CD4-positive, alpha-beta T cell (primary cell): ENCODE data around the gene SAMD8. TPM values are rescaled to one million over a fixed set of nuclear protein-coding genes. Genes with fewer than 3 reads are reported as not detected.

Source experiments
- ATAC-seq: fragments of 200-7000 bp; cut with Tn5 transposase; one replicate; pipeline ENCODE4 v1.10.0; 2022; ENCODE audit warnings: mild to moderate bottlenecking; ENCODE audit not compliant: poor library complexity
- CTCF ChIA-PET: fragments of 350-600 bp; sonication (Branson Sonifier 250); formaldehyde crosslinking; loops from one replicate; lab custom pipeline; 2021; ENCODE audit warnings: antibody characterized with exemption, inconsistent platforms; lab: Charles Lee
- POLR2A ChIA-PET: fragments of 350-600 bp; sonication (Branson Sonifier 250); formaldehyde crosslinking; loops from one replicate; lab custom pipeline; 2021; ENCODE audit warnings: antibody characterized with exemption, inconsistent platforms; lab: Charles Lee
- DNase-seq, 14 experiments: peaks; one replicate each; pipeline ENCODE4 v3.0.0-alpha.2; 2013 to 2020; ENCODE audit warnings: mixed read lengths in 2 of 14
- H3K27ac ChIP-seq, 2 donors: one replicate each; pipeline versions ENCODE4 v1.5.1 to v1.7.0; 2013; ENCODE audit warnings: low read length in 2 of 2, low read depth in 1 of 2, mild to moderate bottlenecking in 1 of 2
- H3K27me3 ChIP-seq, 2 experiments: 1 replicate in 1 of 2; 2 replicates in 1 of 2; pipeline versions ENCODE4 v1.6.1 to v1.7.0; 2013; ENCODE audit warnings: low read length in 2 of 2, control low read depth in 1 of 2, mild to moderate bottlenecking in 1 of 2, moderate library complexity in 1 of 2; ENCODE audit not compliant: insufficient read depth in 2 of 2, control insufficient read depth in 1 of 2
- H3K36me3 ChIP-seq: one replicate; pipeline ENCODE4 v1.6.1; 2013; ENCODE audit warnings: low read length, control low read depth; ENCODE audit not compliant: insufficient read depth
- H3K4me1 ChIP-seq: one replicate; pipeline ENCODE4 v1.6.1; 2013; ENCODE audit warnings: low read length, control low read depth; ENCODE audit not compliant: insufficient read depth
- H3K4me3 ChIP-seq: one replicate; pipeline ENCODE4 v1.5.1; 2013; ENCODE audit warnings: mild to moderate bottlenecking, low read length, moderate library complexity
- H3K9me3 ChIP-seq, 2 experiments: 1 replicate in 1 of 2; 2 replicates in 1 of 2; pipeline versions ENCODE4 v1.6.1 to v1.7.0; 2013; ENCODE audit warnings: low read length in 2 of 2, mild to moderate bottlenecking in 2 of 2, control low read depth in 1 of 2, moderate library complexity in 1 of 2; ENCODE audit not compliant: control insufficient read depth in 1 of 2, insufficient read depth in 1 of 2
- H3K27ac Mint-ChIP-seq: one replicate; pipeline ENCODE4 v1.8.0; 2020; ENCODE audit warnings: mixed read lengths
- H3K27me3 Mint-ChIP-seq: one replicate; pipeline ENCODE4 v1.8.0; 2021; ENCODE audit warnings: mixed read lengths
- H3K36me3 Mint-ChIP-seq: one replicate; pipeline ENCODE4 v1.8.0; 2021; ENCODE audit warnings: low read depth, mixed read lengths
- H3K4me1 Mint-ChIP-seq: one replicate; pipeline ENCODE4 v1.8.0; 2021; ENCODE audit warnings: low read depth, mixed read lengths
- H3K4me3 Mint-ChIP-seq: one replicate; pipeline ENCODE4 v1.8.0; 2020; ENCODE audit warnings: mild to moderate bottlenecking, mixed read lengths
- H3K9me3 Mint-ChIP-seq: one replicate; pipeline ENCODE4 v1.8.0; 2020; ENCODE audit warnings: mixed read lengths
- intact Hi-C, 2 experiments: fragments of 100-400 bp; cut with DNase I in 1 of 2; cut with micrococcal nuclease in 1 of 2; formaldehyde crosslinking; loops; one replicate each; pipeline versions ENCODE4 v1.15.1 to v1.9.0; 2023 to 2025; cut with DNase I, micrococcal nuclease
- total RNA-seq, 174 experiments: library from RNA in 2 of 174; stranded (reverse) in 2 of 174; gene quantifications; one replicate each; pipeline ENCODE4 v1.2.3 and lab custom pipeline; 2021 to 2026
- TF ChIP-seq, protein P1 (sequence below): fragments of 200-600 bp; IDR thresholded peaks from one replicate; pipeline ENCODE4 v1.8.0; 2022; ENCODE audit warnings: antibody characterized with exemption, mild to moderate bottlenecking

The SAMD8 gene
- total RNA-seq, 2 experiments from 2014 or later, result 34.1 to 37.4 TPM

DNA sequence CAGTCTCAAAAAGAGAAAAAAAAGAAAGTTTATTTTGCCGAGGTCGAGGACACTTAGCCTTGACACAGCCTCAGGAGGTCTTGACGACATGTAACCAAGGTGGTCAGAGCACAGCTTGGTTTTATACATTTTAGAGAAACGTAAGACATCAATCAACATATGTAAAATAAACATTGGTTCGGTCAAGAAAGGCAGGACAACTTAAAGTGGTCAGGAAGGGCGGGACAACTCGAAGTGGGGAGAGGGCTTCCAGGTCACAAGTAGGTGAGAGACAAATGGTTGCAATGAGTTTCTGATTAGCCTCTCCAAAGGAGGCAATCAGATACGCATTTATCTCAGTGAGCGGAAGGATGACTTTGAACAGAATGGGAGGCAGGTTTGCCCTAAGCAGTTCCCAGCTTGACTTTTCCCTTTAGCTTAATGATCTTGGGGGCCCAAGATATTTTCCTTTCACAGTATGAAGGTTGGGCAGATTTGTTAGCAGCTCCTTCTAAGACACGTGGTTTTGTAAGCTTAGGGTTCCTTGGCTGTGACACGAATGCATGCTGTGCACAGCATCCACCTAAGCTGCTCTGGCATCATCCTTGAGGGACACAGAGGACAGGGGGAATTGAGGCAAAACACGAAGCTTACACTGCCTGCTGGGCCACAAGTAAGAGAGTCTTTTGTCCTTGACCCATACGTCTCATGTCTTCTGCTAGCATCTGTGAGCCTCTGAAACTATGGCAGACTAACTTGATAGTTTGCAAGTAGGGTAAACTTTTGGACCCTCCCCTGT, 95.8 kb downstream of the SAMD8 start:
- ATAC-seq, result no peak
- Mint-ChIP-seq H3K4me3 (no peak overlapping the region), H3K36me3 (peaks cover 19% of the 10 kb centered on the region), H3K9me3 (no peaks in the 10 kb centered on the region), H3K27ac (peak overlapping the region; percentile 99), H3K27me3 (no peaks in the 10 kb centered on the region), H3K4me1 (peaks cover 15% of the 10 kb centered on the region)
- ChIA-PET POLR2A (no interaction called here), CTCF (interaction anchor here (1.5 to 4.0 kb wide), 2 partner anchors 23 to 28 kb away, joined by 4 to 15 read pairs; partner anchors contain the start of gene COMTD1)
- intact Hi-C loops, result no loop called here
- no peak for DNase-seq
- Histone ChIP-seq H3K36me3 (peaks cover 3% of the 10 kb centered on the region), H3K4me1 (peaks cover 17% of the 10 kb centered on the region), H3K27me3 (no peaks in the 10 kb centered on the region), H3K4me3 (no peak overlapping the region), H3K27ac (no peak overlapping the region), H3K9me3 (no peaks in the 10 kb centered on the region)
- TF ChIP-seq, protein P1, sequence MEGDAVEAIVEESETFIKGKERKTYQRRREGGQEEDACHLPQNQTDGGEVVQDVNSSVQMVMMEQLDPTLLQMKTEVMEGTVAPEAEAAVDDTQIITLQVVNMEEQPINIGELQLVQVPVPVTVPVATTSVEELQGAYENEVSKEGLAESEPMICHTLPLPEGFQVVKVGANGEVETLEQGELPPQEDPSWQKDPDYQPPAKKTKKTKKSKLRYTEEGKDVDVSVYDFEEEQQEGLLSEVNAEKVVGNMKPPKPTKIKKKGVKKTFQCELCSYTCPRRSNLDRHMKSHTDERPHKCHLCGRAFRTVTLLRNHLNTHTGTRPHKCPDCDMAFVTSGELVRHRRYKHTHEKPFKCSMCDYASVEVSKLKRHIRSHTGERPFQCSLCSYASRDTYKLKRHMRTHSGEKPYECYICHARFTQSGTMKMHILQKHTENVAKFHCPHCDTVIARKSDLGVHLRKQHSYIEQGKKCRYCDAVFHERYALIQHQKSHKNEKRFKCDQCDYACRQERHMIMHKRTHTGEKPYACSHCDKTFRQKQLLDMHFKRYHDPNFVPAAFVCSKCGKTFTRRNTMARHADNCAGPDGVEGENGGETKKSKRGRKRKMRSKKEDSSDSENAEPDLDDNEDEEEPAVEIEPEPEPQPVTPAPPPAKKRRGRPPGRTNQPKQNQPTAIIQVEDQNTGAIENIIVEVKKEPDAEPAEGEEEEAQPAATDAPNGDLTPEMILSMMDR, result no peak

DNA sequence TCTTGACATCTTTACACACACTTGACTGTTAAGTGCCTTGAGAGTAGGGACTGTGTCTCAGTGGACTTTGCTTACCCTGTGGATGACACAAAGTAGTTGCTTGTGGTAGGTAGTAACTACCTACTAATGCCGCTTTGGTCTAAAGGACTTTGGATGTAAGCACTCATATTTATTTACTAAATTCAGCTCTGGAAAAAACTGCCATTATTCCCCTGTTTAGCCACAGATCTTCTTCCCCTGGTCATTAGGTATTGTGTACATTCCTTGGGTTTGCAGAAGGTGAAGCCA, 96.3 kb downstream of the SAMD8 start:
- intact Hi-C loops, result loop anchor here in 1 of 2 experiments (2.0 kb wide), 2 partner anchors 19 to 95 kb away; no protein-coding TSS in a partner anchor
- POLR2A ChIA-PET, result no interaction called here
- Histone ChIP-seq H3K4me1 (peaks cover 22% of the 10 kb centered on the region), H3K4me3 (no peak overlapping the region), H3K27me3 (no peaks in the 10 kb centered on the region), H3K36me3 (peaks cover 9% of the 10 kb centered on the region), H3K9me3 (no peaks in the 10 kb centered on the region), H3K27ac (no peak overlapping the region)
- Mint-ChIP-seq H3K9me3 (no peaks in the 10 kb centered on the region), H3K36me3 (peaks cover 24% of the 10 kb centered on the region), H3K4me1 (peaks cover 21% of the 10 kb centered on the region), H3K27me3 (no peaks in the 10 kb centered on the region), H3K27ac (peak overlapping the region; percentile 99), H3K4me3 (peak overlapping the region; percentile 42)
- CTCF ChIA-PET, result interaction anchor here (1.5 to 4.0 kb wide), 2 partner anchors 23 to 28 kb away, joined by 4 to 15 read pairs; partner anchors contain the start of gene COMTD1
- ATAC-seq, result no peak
- no peak for DNase-seq
- TF ChIP-seq, protein P1, result no peak

DNA sequence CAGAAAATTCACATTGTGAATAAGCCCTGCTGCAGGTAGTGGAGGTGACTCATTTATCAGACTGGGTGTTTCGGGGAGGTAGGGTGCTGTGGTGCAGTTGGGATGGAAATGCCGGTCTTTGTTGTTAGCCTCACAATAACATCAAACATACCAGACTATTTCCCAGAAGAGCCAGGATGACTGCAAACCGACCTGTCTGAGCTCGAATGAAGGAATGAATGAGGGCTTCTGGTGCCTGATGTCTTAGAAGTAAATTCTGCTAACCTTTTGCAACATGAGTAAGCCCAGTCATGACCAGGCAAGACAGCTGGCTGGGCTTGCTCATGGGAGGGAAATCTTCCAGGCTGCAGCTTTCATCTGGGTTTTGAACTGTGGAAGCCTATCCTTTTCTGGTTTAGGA, 96.7 kb downstream of the SAMD8 start:
- POLR2A ChIA-PET, result interaction anchor here (3.6 to 5.2 kb wide), 2 partner anchors 25 to 1058 kb away, joined by 20 to 208 read pairs; partner anchors contain the start of genes ADK, AP3M1 and COMTD1
- Histone ChIP-seq H3K36me3 (peaks cover 12% of the 10 kb centered on the region), H3K27ac (no peak overlapping the region), H3K27me3 (no peaks in the 10 kb centered on the region), H3K4me3 (no peak overlapping the region), H3K4me1 (peaks cover 26% of the 10 kb centered on the region), H3K9me3 (no peaks in the 10 kb centered on the region)
- intact Hi-C loops, result loop anchor here in 1 of 2 experiments (2.0 kb wide), 2 partner anchors 19 to 95 kb away; no protein-coding TSS in a partner anchor
- TF ChIP-seq, protein P1, result no peak
- H3K27ac Mint-ChIP-seq, result peak overlapping the region; percentile 99
- H3K27me3 Mint-ChIP-seq, result no peaks in the 10 kb centered on the region
- H3K9me3 Mint-ChIP-seq, result no peaks in the 10 kb centered on the region
- peak overlapping the region; percentile 65 for H3K4me3 Mint-ChIP-seq
- DNase-seq (no peak), ATAC-seq (no peak)
- H3K4me1 Mint-ChIP-seq, result peaks cover 22% of the 10 kb centered on the region
- CTCF ChIA-PET, result interaction anchor here (0.6 to 1.5 kb wide), 2 partner anchors 14 to 22 kb away, joined by 3 to 4 read pairs; no protein-coding TSS in a partner anchor
- H3K36me3 Mint-ChIP-seq, result peaks cover 26% of the 10 kb centered on the region
